Gastroesophageal sphincter (tissue), 3 donors: ENCODE results near the gene HTR1B.

Experiments
- EP300 ChIP-seq: sonication (generic); formaldehyde crosslinking; IDR thresholded peaks from one replicate; pipeline ENCODE4 v1.6.1; 2017; ENCODE audit warnings: antibody characterized with exemption, mild to moderate bottlenecking
- POLR2A ChIP-seq, 2 donors: fragments of 450-650 bp; IDR thresholded peaks; one replicate each; pipeline ENCODE4 v1.6.1; 2017; ENCODE audit warnings: antibody characterized with exemption in 2 of 2, mild to moderate bottlenecking in 2 of 2, moderate library complexity in 1 of 2
- POLR2AphosphoS5 ChIP-seq: sonication (generic); formaldehyde crosslinking; IDR thresholded peaks from one replicate; pipeline ENCODE4 v1.6.1; 2017; ENCODE audit warnings: antibody characterized with exemption
- TF ChIP-seq, protein P1 (sequence below), 4 experiments: fragments of 200-600 bp in 2 of 4; fragments of 450-650 bp in 2 of 4; sonication (generic) in 1 of 4; IDR thresholded peaks; one replicate each; pipeline ENCODE4 v1.5.1; 2017 to 2019; ENCODE audit warnings: antibody characterized with exemption in 4 of 4, mild to moderate bottlenecking in 2 of 4, moderate library complexity in 2 of 4

DNA sequence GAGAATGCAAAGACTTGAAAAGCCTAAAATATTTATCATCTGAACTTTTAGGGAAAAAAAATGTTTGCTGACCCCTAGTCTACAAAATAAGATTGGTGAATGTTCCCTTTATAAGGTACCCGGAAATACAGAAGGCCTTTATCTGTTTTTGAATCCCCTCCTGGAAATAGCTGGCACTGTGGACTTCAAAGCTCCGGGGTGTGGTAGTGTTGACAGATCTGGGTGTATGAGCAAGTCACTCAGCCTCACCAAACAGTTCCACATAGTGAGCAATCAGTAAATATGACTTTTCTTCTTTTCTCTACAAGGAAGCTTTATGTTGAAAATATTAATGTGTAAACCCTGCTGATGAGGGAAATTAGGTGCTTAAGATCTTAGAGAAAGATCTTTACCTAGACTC is 29.2 kb upstream of the HTR1B start:
- TF ChIP-seq, protein P1, sequence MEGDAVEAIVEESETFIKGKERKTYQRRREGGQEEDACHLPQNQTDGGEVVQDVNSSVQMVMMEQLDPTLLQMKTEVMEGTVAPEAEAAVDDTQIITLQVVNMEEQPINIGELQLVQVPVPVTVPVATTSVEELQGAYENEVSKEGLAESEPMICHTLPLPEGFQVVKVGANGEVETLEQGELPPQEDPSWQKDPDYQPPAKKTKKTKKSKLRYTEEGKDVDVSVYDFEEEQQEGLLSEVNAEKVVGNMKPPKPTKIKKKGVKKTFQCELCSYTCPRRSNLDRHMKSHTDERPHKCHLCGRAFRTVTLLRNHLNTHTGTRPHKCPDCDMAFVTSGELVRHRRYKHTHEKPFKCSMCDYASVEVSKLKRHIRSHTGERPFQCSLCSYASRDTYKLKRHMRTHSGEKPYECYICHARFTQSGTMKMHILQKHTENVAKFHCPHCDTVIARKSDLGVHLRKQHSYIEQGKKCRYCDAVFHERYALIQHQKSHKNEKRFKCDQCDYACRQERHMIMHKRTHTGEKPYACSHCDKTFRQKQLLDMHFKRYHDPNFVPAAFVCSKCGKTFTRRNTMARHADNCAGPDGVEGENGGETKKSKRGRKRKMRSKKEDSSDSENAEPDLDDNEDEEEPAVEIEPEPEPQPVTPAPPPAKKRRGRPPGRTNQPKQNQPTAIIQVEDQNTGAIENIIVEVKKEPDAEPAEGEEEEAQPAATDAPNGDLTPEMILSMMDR (IDR thresholded peaks at IDR 0.05): no peak
- no peak for TF ChIP-seq POLR2A (IDR thresholded peaks at IDR 0.05)
- TF ChIP-seq EP300: no peak
- TF ChIP-seq POLR2AphosphoS5: no peak
